ENCODE results near the gene SLC4A3. TPM values are rescaled to one million over a fixed set of nuclear protein-coding genes. Genes with fewer than 3 reads are reported as not detected.

The SLC4A3 gene
- total RNA-seq, 6 experiments from 2014 or later: 0.14 to 0.42 (median 0.27) TPM; not detected in 1

- intact Hi-C loops (cut with DNase I): no loop called here
- H3K36me3 ChIP-seq: no peaks in the 10 kb centered on the region
- H3K9me3 ChIP-seq: no peaks in the 10 kb centered on the region
- ATAC-seq (no peak), DNase-seq (no peak)
- TF ChIP-seq CTCF (IDR thresholded peaks at IDR 0.05) (no peak), POLR2A (IDR thresholded peaks at IDR 0.05) (no peak)
- no peak overlapping the region for H3K27ac ChIP-seq
- no peak overlapping the region for H3K4me3 ChIP-seq
- H3K27me3 ChIP-seq: no peaks in the 10 kb centered on the region
- 59% methylated on average over 3 of the region's 3 CpGs for whole genome bisulfite sequencing (ENCODE audit: insufficient coverage, low coverage, low lambda C conversion rate, missing lambda C conversion rate)
- H3K4me1 ChIP-seq: no peaks in the 10 kb centered on the region
Observed at GRCh38 chr2:219687272-219687671, 59.8 kb downstream of the SLC4A3 start.

- DNase-seq: no peak
- intact Hi-C loops (cut with DNase I): no loop called here
- WGBS (ENCODE audit: insufficient coverage, low coverage, low lambda C conversion rate, missing lambda C conversion rate): 54% methylated on average over 8 of the region's 19 CpGs
Observed at GRCh38 chr2:219687882-219688559, 60.6 kb downstream of the SLC4A3 start.

GRCh38 chr2:219688560-219689445, 61.4 kb downstream of the SLC4A3 start:
- Histone ChIP-seq H3K4me3 (no peak overlapping the region), H3K27me3 (no peaks in the 10 kb centered on the region), H3K27ac (no peak overlapping the region), H3K36me3 (no peaks in the 10 kb centered on the region), H3K9me3 (no peaks in the 10 kb centered on the region), H3K4me1 (no peaks in the 10 kb centered on the region)
- intact Hi-C loops (cut with DNase I): no loop called here
- TF ChIP-seq CTCF (IDR thresholded peaks at IDR 0.05): no peak
- TF ChIP-seq POLR2A (IDR thresholded peaks at IDR 0.05): no peak
- ATAC-seq (no peak), DNase-seq (no peak)
- 58% methylated on average over 21 of the region's 23 CpGs for WGBS (ENCODE audit: insufficient coverage, low coverage, low lambda C conversion rate, missing lambda C conversion rate)

More at GRCh38 chr2:219687882-219688559, 60.6 kb downstream of the SLC4A3 start:
- Histone ChIP-seq H3K9me3 (no peaks in the 10 kb centered on the region), H3K27me3 (no peaks in the 10 kb centered on the region), H3K4me1 (no peaks in the 10 kb centered on the region), H3K36me3 (no peaks in the 10 kb centered on the region), H3K27ac (no peak overlapping the region), H3K4me3 (no peak overlapping the region)
- TF ChIP-seq CTCF (IDR thresholded peaks at IDR 0.05): no peak
- TF ChIP-seq POLR2A (IDR thresholded peaks at IDR 0.05): no peak
- no peak for ATAC-seq

GRCh38 chr2:219689676-219690628, 62.5 kb downstream of the SLC4A3 start:
- Histone ChIP-seq H3K9me3 (no peaks in the 10 kb centered on the region), H3K36me3 (no peaks in the 10 kb centered on the region), H3K27me3 (no peaks in the 10 kb centered on the region), H3K27ac (no peak overlapping the region), H3K4me1 (no peaks in the 10 kb centered on the region), H3K4me3 (no peak overlapping the region)
- TF ChIP-seq POLR2A (IDR thresholded peaks at IDR 0.05) (no peak), CTCF (IDR thresholded peaks at IDR 0.05) (peak; percentile 62 to 90 (median 83))
- intact Hi-C loops (cut with DNase I): no loop called here
- 35% methylated on average over 15 of the region's 17 CpGs for WGBS (ENCODE audit: insufficient coverage, low coverage, low lambda C conversion rate, missing lambda C conversion rate)
- DNase-seq (no peak), ATAC-seq (peak; percentile 52 to 68 (median 64))

Data from right lobe of liver (tissue), 6 donors.